Inflammatory macrophage treated with lipopolysaccharide for 1 hour (primary cell): ENCODE measurements around the gene ATF6.
A peak's percentile ranks its signal among the peaks of the same experiment; 100 is the strongest.

Source experiments
- DNase-seq, 2 donors: peaks; one replicate each; pipeline ENCODE4 v3.0.0-alpha.2; 2020 to 2022

The ATF6 gene

GRCh38 chr1:161973924-161974845 is 208.1 kb downstream of the ATF6 start:
- no peak for DNase-seq

GRCh38 chr1:161978011-161978790 is 212.1 kb downstream of the ATF6 start:
- DNase-seq, result no peak

GRCh38 chr1:161981126-161981525 is 215.0 kb downstream of the ATF6 start:
- DNase-seq, result no peak

- no peak for DNase-seq
Observed at GRCh38 chr1:161981735-161982506, 215.8 kb downstream of the ATF6 start.

- DNase-seq, result no peak
Observed at GRCh38 chr1:161982507-161982895, 216.4 kb downstream of the ATF6 start.

GRCh38 chr1:161982917-161983316 is 216.8 kb downstream of the ATF6 start:
- DNase-seq, result no peak

GRCh38 chr1:161983725-161984124 is 217.6 kb downstream of the ATF6 start:
- no peak for DNase-seq

GRCh38 chr1:161985301-161985822 is 219.2 kb downstream of the ATF6 start:
- DNase-seq, result no peak

- no peak for DNase-seq
Observed at GRCh38 chr1:161986328-161986727, 220.2 kb downstream of the ATF6 start.

GRCh38 chr1:161987303-161987702 is 221.2 kb downstream of the ATF6 start:
- DNase-seq, result no peak

GRCh38 chr1:161987872-161988271 is 221.8 kb downstream of the ATF6 start:
- DNase-seq, result no peak

- DNase-seq, result peak; percentile 30 to 39
Observed at GRCh38 chr1:161988413-161988812, 222.3 kb downstream of the ATF6 start.

- no peak for DNase-seq
Observed at GRCh38 chr1:161989108-161989507, 223.0 kb downstream of the ATF6 start.

- peak; percentile 83 for DNase-seq
Observed at GRCh38 chr1:161989786-161990185, 223.7 kb downstream of the ATF6 start.

GRCh38 chr1:161993576-161993975 is 227.5 kb downstream of the ATF6 start:
- no peak for DNase-seq

- no peak for DNase-seq
Observed at GRCh38 chr1:161994175-161994668, 228.1 kb downstream of the ATF6 start.

- DNase-seq, result no peak
Observed at GRCh38 chr1:161997152-161997551, 231.0 kb downstream of the ATF6 start.

GRCh38 chr1:161998811-161999210 is 232.7 kb downstream of the ATF6 start:
- no peak for DNase-seq

GRCh38 chr1:161999301-162000052 is 233.4 kb downstream of the ATF6 start:
- peak in 1 of 2 donors; percentile 31 for DNase-seq

GRCh38 chr1:162000053-162000420 is 233.9 kb downstream of the ATF6 start:
- no peak for DNase-seq

- DNase-seq, result no peak
Observed at GRCh38 chr1:162003061-162003829, 237.1 kb downstream of the ATF6 start.
